Measurements from ENCODE around the gene FAM76B.

Gene FAM76B

DNA sequence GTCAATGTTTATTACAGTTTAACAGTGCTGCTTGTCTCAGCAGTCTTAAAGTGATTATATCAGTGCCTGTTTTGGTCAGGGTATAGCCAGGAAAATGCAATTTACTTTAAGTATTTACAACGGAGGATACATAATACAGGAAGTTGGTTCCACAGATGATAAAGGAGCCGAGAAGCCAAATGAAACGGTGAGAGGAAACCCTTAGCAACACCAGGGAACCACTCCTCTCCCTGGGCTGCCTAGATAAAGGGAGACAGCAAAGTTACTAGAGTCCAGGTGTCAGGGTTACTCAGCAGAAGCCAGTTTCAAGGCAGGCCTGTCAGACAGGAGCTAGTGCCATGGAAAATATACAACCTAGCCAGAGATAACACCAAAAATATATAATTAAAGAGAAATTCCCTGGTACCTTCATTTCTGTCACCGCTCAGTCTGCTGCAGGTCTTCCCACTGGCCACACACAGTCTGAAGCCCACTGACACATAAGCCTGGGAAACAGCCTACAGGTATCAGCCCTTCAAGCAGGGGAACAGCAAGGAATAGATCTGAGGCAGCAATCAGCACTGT lies 55.5 kb downstream of the FAM76B start:
- no peak for DNase-seq (ENCODE audit: low read depth in 3 of 3, low spot score in 1 of 3)

DNA sequence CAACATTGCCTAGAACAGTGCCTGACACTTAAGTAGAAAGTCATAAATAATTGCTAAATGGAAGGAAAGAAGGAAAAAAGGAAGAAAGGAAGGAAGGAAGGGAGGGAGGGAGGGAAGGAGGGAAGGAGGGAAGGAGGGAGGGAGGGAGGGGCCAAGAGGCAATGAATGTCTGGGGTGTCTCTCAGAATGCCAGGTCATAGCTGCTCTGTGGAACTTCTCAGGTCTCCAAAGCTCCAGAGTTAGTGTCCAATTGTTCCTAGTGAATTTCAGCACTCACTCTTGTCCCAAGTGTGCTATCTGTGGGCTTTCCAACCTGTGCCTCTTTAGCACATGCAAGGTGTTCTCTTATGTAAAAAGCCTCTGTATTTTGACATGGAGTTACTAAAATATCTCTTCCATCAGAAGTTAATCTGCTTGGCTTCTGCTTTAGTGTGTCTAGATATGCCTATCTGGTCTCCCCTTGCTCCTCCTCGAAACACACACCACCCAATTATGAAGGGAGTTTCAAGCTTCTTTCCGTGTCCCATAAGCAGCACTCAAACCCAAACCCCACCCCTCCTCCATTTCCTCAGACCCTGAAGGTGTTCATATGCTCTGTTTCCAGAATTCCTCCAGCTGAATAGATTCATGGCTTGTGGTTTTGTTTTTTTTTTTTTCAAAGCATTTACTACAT lies 56.5 kb downstream of the FAM76B start:
- DNase-seq (ENCODE audit: low read depth in 3 of 3, low spot score in 1 of 3), result no peak

DNA sequence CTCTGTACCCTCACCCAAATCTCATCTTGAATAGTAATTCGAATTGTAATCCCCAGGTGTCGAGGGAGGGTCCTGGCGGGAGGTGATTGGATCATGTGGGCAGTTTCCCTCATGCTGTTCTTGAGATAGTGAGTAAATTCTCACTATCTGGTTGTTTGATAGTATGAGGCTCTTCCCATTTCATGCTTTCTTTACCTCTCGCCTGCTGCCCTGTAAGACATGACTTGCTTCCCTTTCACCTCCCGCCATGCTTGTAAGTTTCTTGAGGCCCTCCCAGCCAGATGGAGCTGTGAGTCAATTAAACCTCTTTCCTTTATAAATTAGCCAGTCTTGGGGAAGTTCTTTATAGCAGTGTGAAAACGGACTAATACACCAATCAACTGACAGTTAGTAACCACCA lies 60.1 kb downstream of the FAM76B start:
- DNase-seq (ENCODE audit: low read depth in 3 of 3, low spot score in 1 of 3), result no peak

- no peak for DNase-seq (ENCODE audit: low read depth in 3 of 3, low spot score in 1 of 3)
Observed at GRCh38 chr11:95728790-95729189, 60.8 kb downstream of the FAM76B start.

GRCh38 chr11:95728094-95728493 lies 61.5 kb downstream of the FAM76B start:
- DNase-seq (ENCODE audit: low read depth in 3 of 3, low spot score in 1 of 3), result no peak

GRCh38 chr11:95727620-95728019 lies 62.0 kb downstream of the FAM76B start:
- no peak for DNase-seq (ENCODE audit: low read depth in 3 of 3, low spot score in 1 of 3)

DNA sequence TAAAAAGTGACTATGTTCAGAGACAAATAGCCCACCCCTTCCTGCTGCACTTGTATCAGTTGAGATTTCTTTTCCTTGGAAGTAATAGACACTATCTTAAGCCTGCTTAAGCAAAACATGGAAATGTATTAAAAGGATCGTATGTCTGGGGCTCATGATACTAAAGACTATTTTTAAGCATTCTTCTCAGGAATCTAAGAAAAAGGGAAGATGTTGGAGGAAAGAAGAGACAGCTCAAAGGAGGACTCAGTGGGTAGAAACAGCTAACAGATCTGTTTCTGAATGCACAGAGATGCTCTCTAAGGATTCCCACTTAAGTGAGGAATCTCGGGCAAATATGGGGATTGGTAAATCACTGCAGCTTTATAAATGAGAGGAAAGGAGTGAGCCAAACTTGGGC lies 62.5 kb downstream of the FAM76B start:
- DNase-seq (ENCODE audit: low read depth in 3 of 3, low spot score in 1 of 3), result no peak

- DNase-seq (ENCODE audit: low read depth in 3 of 3, low spot score in 1 of 3), result no peak
Observed at GRCh38 chr11:95725196-95725595, 64.4 kb downstream of the FAM76B start.

GRCh38 chr11:95723361-95723942 lies 66.1 kb downstream of the FAM76B start:
- no peak for DNase-seq (ENCODE audit: low read depth in 3 of 3, low spot score in 1 of 3)

- DNase-seq (ENCODE audit: low read depth in 3 of 3, low spot score in 1 of 3), result no peak
Observed at GRCh38 chr11:95720195-95720594, 69.4 kb downstream of the FAM76B start.
